Measurements from ENCODE around the gene ACSF3. TPM values are rescaled to one million over a fixed set of nuclear protein-coding genes. Genes with fewer than 3 reads are reported as not detected.

ACSF3 gene
- total RNA-seq, 1 experiment from 2014 or later, result 33.5 TPM

DNA sequence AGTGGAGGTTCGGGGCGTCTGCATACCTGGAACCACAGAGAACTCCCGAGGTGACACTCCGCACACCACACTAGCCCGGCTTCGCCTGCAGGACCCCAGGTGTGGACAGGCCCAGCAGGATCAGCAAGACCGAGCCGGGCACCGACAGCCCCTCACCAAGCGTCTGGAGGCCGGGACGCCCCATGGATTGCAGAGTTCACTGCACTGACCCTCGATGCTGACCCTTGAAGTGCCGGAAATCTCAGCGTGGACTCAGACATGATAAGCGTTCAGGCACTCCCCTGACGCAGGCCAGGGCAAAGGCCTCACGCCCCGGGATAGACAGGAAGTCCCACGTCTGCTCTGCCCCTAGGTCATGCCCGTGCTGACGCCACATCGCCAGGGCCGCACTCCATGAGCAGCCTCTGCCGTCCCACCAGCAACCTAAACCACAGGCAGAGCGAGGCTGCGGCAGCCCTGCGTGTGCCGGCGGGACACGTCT lies 26.0 kb downstream of the ACSF3 start:
- CTCF ChIA-PET, result no interaction called here
- ATAC-seq, result no peak
- H2AFZ ChIP-seq (ENCODE audit: low read length), result no peak overlapping the region
- no peak for DNase-seq
- H3K27me3 ChIP-seq (ENCODE audit: low read length), result no peaks in the 10 kb centered on the region
- H4K20me1 ChIP-seq (ENCODE audit: low read length), result no peaks in the 10 kb centered on the region
- H3K9ac ChIP-seq (ENCODE audit: low read length), result no peak overlapping the region
- BruUV-seq (replicated peaks), result no TSS peak
- no peaks in the 10 kb centered on the region for H3K9me2 ChIP-seq (replicated peaks; ENCODE audit: low read length)
- TF ChIP-seq, protein P1, sequence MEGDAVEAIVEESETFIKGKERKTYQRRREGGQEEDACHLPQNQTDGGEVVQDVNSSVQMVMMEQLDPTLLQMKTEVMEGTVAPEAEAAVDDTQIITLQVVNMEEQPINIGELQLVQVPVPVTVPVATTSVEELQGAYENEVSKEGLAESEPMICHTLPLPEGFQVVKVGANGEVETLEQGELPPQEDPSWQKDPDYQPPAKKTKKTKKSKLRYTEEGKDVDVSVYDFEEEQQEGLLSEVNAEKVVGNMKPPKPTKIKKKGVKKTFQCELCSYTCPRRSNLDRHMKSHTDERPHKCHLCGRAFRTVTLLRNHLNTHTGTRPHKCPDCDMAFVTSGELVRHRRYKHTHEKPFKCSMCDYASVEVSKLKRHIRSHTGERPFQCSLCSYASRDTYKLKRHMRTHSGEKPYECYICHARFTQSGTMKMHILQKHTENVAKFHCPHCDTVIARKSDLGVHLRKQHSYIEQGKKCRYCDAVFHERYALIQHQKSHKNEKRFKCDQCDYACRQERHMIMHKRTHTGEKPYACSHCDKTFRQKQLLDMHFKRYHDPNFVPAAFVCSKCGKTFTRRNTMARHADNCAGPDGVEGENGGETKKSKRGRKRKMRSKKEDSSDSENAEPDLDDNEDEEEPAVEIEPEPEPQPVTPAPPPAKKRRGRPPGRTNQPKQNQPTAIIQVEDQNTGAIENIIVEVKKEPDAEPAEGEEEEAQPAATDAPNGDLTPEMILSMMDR (conservative IDR thresholded peaks at IDR 0.05; ENCODE audit: low read depth, low read length), result no peak
- H3K27ac ChIP-seq (ENCODE audit: low read length), result no peak overlapping the region
- no peak overlapping the region for H3K4me2 ChIP-seq (ENCODE audit: low read length)
- H3K36me3 ChIP-seq (ENCODE audit: low read depth, low read length), result peaks cover 8% of the 10 kb centered on the region
- H3K4me3 ChIP-seq (ENCODE audit: low read length), result no peak overlapping the region
- no peaks in the 10 kb centered on the region for H3K4me1 ChIP-seq (ENCODE audit: insufficient read depth, low read length)
- POLR2A ChIA-PET (ENCODE audit: unreplicated experiment), result no interaction called here
- no peaks in the 10 kb centered on the region for H3K79me2 ChIP-seq (ENCODE audit: low read length)
- H3F3A ChIP-seq (ENCODE audit: low read length, unreplicated experiment), result no peaks in the 10 kb centered on the region
- no peaks in the 10 kb centered on the region for H3K9me3 ChIP-seq (ENCODE audit: low read length)
- intact Hi-C loops (cut with micrococcal nuclease), result no loop called here

DNA sequence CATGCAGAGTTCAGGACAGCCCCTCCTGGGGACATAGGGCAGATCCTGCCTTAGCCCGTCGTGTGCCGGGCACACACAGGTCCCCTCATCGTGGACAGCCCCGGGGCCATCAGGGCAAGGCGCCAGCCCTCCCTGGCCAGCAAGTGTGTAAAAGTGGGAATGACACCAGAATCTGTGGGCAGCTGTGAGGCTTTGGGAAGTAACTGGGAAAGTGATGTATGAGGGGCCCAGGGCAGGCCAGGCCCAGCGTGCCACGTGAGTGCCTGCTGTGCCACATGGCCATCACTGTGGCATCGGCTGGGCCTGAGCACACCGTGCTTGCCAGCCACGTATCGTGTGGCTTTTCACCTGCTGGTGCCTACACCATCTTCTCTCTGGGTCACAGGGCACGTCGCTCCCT lies 26.6 kb downstream of the ACSF3 start:
- Histone ChIP-seq H3K9ac (ENCODE audit: low read length) (no peak overlapping the region), H3K79me2 (ENCODE audit: low read length) (no peaks in the 10 kb centered on the region), H3K4me3 (ENCODE audit: low read length) (no peak overlapping the region), H3K27ac (ENCODE audit: low read length) (no peak overlapping the region), H3K4me1 (ENCODE audit: insufficient read depth, low read length) (no peaks in the 10 kb centered on the region), H2AFZ (ENCODE audit: low read length) (no peak overlapping the region), H3K9me2 (replicated peaks; ENCODE audit: low read length) (no peaks in the 10 kb centered on the region), H3K36me3 (ENCODE audit: low read depth, low read length) (peaks cover 8% of the 10 kb centered on the region), H3F3A (ENCODE audit: low read length, unreplicated experiment) (no peaks in the 10 kb centered on the region), H3K27me3 (ENCODE audit: low read length) (no peaks in the 10 kb centered on the region), H4K20me1 (ENCODE audit: low read length) (no peaks in the 10 kb centered on the region), H3K4me2 (ENCODE audit: low read length) (no peak overlapping the region), H3K9me3 (ENCODE audit: low read length) (no peaks in the 10 kb centered on the region)
- CTCF ChIA-PET, result no interaction called here
- DNase-seq (no peak), ATAC-seq (no peak)
- TF ChIP-seq EZH2 (IDR thresholded peaks at IDR 0.05; ENCODE audit: low read length, unreplicated experiment), result no peak
- no peak for TF ChIP-seq EZH2phosphoT487 (IDR thresholded peaks at IDR 0.05; ENCODE audit: borderline replicate concordance, low read length)
- TF ChIP-seq, protein P1 (conservative IDR thresholded peaks at IDR 0.05; ENCODE audit: low read depth, low read length), result no peak
- POLR2A ChIA-PET (ENCODE audit: unreplicated experiment), result no interaction called here
- intact Hi-C loops (cut with micrococcal nuclease), result no loop called here
- BruUV-seq (replicated peaks), result no TSS peak

DNA sequence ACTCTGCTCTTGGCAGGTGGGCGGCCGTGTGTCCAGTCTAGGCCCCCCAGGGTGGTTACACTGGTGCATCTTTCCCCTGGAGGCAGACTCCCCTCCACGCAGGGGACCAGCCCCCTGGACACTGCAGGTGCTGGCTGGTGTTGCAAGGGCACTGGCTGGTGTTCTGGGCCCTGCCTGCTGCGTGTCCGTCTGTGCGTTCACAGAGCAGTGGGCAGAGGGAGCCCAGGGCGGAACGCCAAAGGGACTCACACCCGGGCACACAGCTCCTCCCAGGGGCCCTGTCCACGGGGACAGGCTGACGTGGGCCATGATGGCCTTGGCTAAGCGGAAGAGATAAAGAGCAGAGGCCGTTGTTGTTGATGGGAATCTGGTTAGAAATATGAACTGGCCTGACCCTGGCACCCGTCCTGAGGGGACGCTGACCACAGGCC lies 27.3 kb downstream of the ACSF3 start:
- no peak for DNase-seq
- ChIA-PET POLR2A (ENCODE audit: unreplicated experiment) (no interaction called here), CTCF (no interaction called here)
- intact Hi-C loops (cut with micrococcal nuclease), result no loop called here
- ATAC-seq, result no peak
- H2AFZ ChIP-seq (ENCODE audit: low read length), result no peak overlapping the region
- no peak overlapping the region for H3K9ac ChIP-seq (ENCODE audit: low read length)
- H3K9me2 ChIP-seq (replicated peaks; ENCODE audit: low read length), result no peaks in the 10 kb centered on the region
- no peaks in the 10 kb centered on the region for H3K27me3 ChIP-seq (ENCODE audit: low read length)
- no peaks in the 10 kb centered on the region for H3K4me1 ChIP-seq (ENCODE audit: insufficient read depth, low read length)
- no peaks in the 10 kb centered on the region for H3K79me2 ChIP-seq (ENCODE audit: low read length)
- H3F3A ChIP-seq (ENCODE audit: low read length, unreplicated experiment), result no peaks in the 10 kb centered on the region
- H3K36me3 ChIP-seq (ENCODE audit: low read depth, low read length), result peaks cover 13% of the 10 kb centered on the region
- H4K20me1 ChIP-seq (ENCODE audit: low read length), result no peaks in the 10 kb centered on the region
- no peaks in the 10 kb centered on the region for H3K9me3 ChIP-seq (ENCODE audit: low read length)
- H3K4me3 ChIP-seq (ENCODE audit: low read length), result no peak overlapping the region
- TF ChIP-seq, protein P1 (conservative IDR thresholded peaks at IDR 0.05; ENCODE audit: low read depth, low read length), result no peak
- TF ChIP-seq EZH2 (IDR thresholded peaks at IDR 0.05; ENCODE audit: low read length, unreplicated experiment), result no peak
- TF ChIP-seq EZH2phosphoT487 (IDR thresholded peaks at IDR 0.05; ENCODE audit: borderline replicate concordance, low read length), result no peak
- H3K4me2 ChIP-seq (ENCODE audit: low read length), result no peak overlapping the region
- no TSS peak for BruUV-seq (replicated peaks)
- H3K27ac ChIP-seq (ENCODE audit: low read length), result no peak overlapping the region
